Stomach (tissue), 4 donors: ENCODE results near the gene SMPD3.

Experiments used
- CTCF ChIP-seq, 7 experiments: fragments of 450-650 bp in 4 of 7; fragments of 200-600 bp in 3 of 7; sonication (generic) in 3 of 7; IDR thresholded peaks; one replicate each; pipeline ENCODE4 v1.5.1; 2016 to 2019; ENCODE audit warnings: antibody characterized with exemption in 7 of 7, control low read depth in 2 of 7, mild to moderate bottlenecking in 1 of 7
- EP300 ChIP-seq: sonication (generic); formaldehyde crosslinking; IDR thresholded peaks from one replicate; pipeline ENCODE4 v1.6.1; 2017; ENCODE audit warnings: antibody characterized with exemption
- POLR2A ChIP-seq, 4 donors: fragments of 450-650 bp; IDR thresholded peaks; one replicate each; pipeline ENCODE4 v1.6.1; 2016; ENCODE audit warnings: antibody characterized with exemption in 4 of 4, control low read depth in 2 of 4, mild to moderate bottlenecking in 1 of 4, moderate library complexity in 1 of 4
- POLR2AphosphoS5 ChIP-seq, 3 donors: sonication (generic); formaldehyde crosslinking; IDR thresholded peaks; one replicate each; pipeline ENCODE4 v1.6.1; 2016; ENCODE audit warnings: antibody characterized with exemption in 3 of 3

- TF ChIP-seq POLR2A (IDR thresholded peaks at IDR 0.05): no peak
- TF ChIP-seq CTCF (IDR thresholded peaks at IDR 0.05): no peak
- no peak for TF ChIP-seq POLR2AphosphoS5 (IDR thresholded peaks at IDR 0.05)
- no peak for TF ChIP-seq EP300
Observed at GRCh38 chr16:68466174-68466573, 17.9 kb upstream of the SMPD3 start.
